HEK293T (cell line): ENCODE results near the gene MARF1.
"Not testable (repeated sequence)": the region's sequence is repeated elsewhere in the genome, so short reads cannot be mapped to it uniquely, and the experiment has no call there.

Experiments used
- CTCF ChIA-PET: fragments of 350-600 bp; formaldehyde crosslinking; extraction: SDS; loops from one replicate; lab custom pipeline; 2021; ENCODE audit warnings: antibody characterized with exemption, inconsistent platforms; lab: Yijun Ruan, JAX
- POLR2A ChIA-PET: fragments of 350-600 bp; formaldehyde crosslinking; extraction: SDS; loops from one replicate; lab custom pipeline; 2020; ENCODE audit warnings: antibody characterized with exemption, inconsistent platforms; lab: Yijun Ruan, JAX
- DNase-seq: peaks from one replicate; pipeline ENCODE4 v3.0.0; 2012; ENCODE audit warnings: mixed read lengths; ENCODE audit errors: extremely low spot score
- ARNT ChIP-seq: fragments of 450-650 bp; IDR thresholded peaks from 2 replicates; pipeline ENCODE4 v1.6.1; 2017; ENCODE audit warnings: mild to moderate bottlenecking
- BHLHE40 ChIP-seq: fragments of 450-650 bp; IDR thresholded peaks from 2 replicates; pipeline ENCODE4 v1.6.1; 2016; ENCODE audit warnings: mild to moderate bottlenecking, moderate library complexity, borderline replicate concordance
- CTBP1 ChIP-seq: fragments of 450-650 bp; IDR thresholded peaks from 2 replicates; pipeline ENCODE4 v1.6.1; 2016; ENCODE audit warnings: borderline replicate concordance
- ELF4 ChIP-seq: fragments of 450-650 bp; IDR thresholded peaks from 2 replicates; pipeline ENCODE4 v1.6.1; 2017; ENCODE audit warnings: antibody characterized with exemption
- FOXA1 ChIP-seq: fragments of 450-650 bp; IDR thresholded peaks from 2 replicates; pipeline ENCODE4 v1.6.1; 2016; ENCODE audit warnings: mild to moderate bottlenecking
- FOXK2 ChIP-seq: fragments of 450-650 bp; IDR thresholded peaks from 2 replicates; pipeline ENCODE4 v1.6.1; 2016; ENCODE audit warnings: mild to moderate bottlenecking
- FOXM1 ChIP-seq: fragments of 450-650 bp; IDR thresholded peaks from 2 replicates; pipeline ENCODE4 v1.6.1; 2017; ENCODE audit warnings: mild to moderate bottlenecking, borderline replicate concordance
- HDGF ChIP-seq: fragments of 450-650 bp; IDR thresholded peaks from 2 replicates; pipeline ENCODE4 v1.6.1; 2017; ENCODE audit warnings: antibody characterized with exemption, borderline replicate concordance
- L3MBTL2 ChIP-seq: fragments of 450-650 bp; conservative IDR thresholded peaks from 2 replicates; pipeline ENCODE4 v1.6.1; 2016; ENCODE audit warnings: mild to moderate bottlenecking
- LEF1 ChIP-seq: fragments of 450-650 bp; IDR thresholded peaks from 2 replicates; pipeline ENCODE4 v1.6.1; 2017; ENCODE audit warnings: mild to moderate bottlenecking, borderline replicate concordance
- NFRKB ChIP-seq: fragments of 450-650 bp; IDR thresholded peaks from 2 replicates; pipeline ENCODE4 v1.6.1; 2016; ENCODE audit warnings: mild to moderate bottlenecking, moderate library complexity
- PKNOX1 ChIP-seq: fragments of 450-650 bp; IDR thresholded peaks from 2 replicates; pipeline ENCODE4 v1.6.1; 2016
- SP1 ChIP-seq: fragments of 450-650 bp; IDR thresholded peaks from 2 replicates; pipeline ENCODE4 v1.6.1; 2017
- SUZ12 ChIP-seq: fragments of 450-650 bp; IDR thresholded peaks from 2 replicates; pipeline ENCODE4 v1.6.1; 2016; ENCODE audit warnings: mild to moderate bottlenecking
- TARDBP ChIP-seq: fragments of 450-650 bp; IDR thresholded peaks from 2 replicates; pipeline ENCODE4 v1.6.1; 2016
- ZNF384 ChIP-seq: fragments of 450-650 bp; IDR thresholded peaks from 2 replicates; pipeline ENCODE4 v1.6.1; 2016

Gene MARF1

GRCh38 chr16:15665107-15665506, 22.2 kb upstream of the MARF1 start:
- POLR2A ChIA-PET = interaction anchor here (0.9 kb wide), 1 partner anchor 21 kb away, joined by 3 read pairs; no protein-coding TSS in a partner anchor
- CTCF ChIA-PET = interaction anchor here (0.7 kb wide), 1 partner anchor 20 kb away, joined by 3 read pairs; no protein-coding TSS in a partner anchor
- no peak for TF ChIP-seq HDGF
- TF ChIP-seq FOXM1 = no peak
- TF ChIP-seq FOXK2 = no peak
- TF ChIP-seq SUZ12 = no peak
- TF ChIP-seq ZNF384 = no peak
- no peak for TF ChIP-seq ELF4
- TF ChIP-seq SP1 = no peak
- no peak for TF ChIP-seq L3MBTL2
- no peak for TF ChIP-seq TARDBP
- no peak for TF ChIP-seq FOXA1
- no peak for TF ChIP-seq LEF1
- TF ChIP-seq BHLHE40 = no peak
- no peak for TF ChIP-seq NFRKB
- TF ChIP-seq CTBP1 = no peak
- TF ChIP-seq ARNT = no peak
- TF ChIP-seq PKNOX1 = no peak
- DNase-seq = no peak

- TF ChIP-seq ELF4 (no peak), CTBP1 (no peak), SP1 (no peak), PKNOX1 (no peak), TARDBP (no peak), BHLHE40 (no peak), SUZ12 (no peak), ARNT (no peak), LEF1 (no peak), ZNF384 (no peak), FOXM1 (no peak), NFRKB (no peak)
- CTCF ChIA-PET = no interaction called here
- DNase-seq = no peak
- POLR2A ChIA-PET = interaction anchor here (1.2 kb wide), 1 partner anchor 9 kb away, joined by 3 read pairs; no protein-coding TSS in a partner anchor
These were observed 17.2 kb upstream of the MARF1 start for GRCh38 chr16:15660203-15660601.

GRCh38 chr16:15658556-15658955, 15.6 kb upstream of the MARF1 start:
- TF ChIP-seq ZNF384 (no peak), SUZ12 (no peak), L3MBTL2 (no peak), FOXK2 (no peak), PKNOX1 (no peak), HDGF (no peak), ELF4 (no peak), SP1 (no peak), NFRKB (no peak), FOXA1 (no peak), ARNT (no peak), BHLHE40 (no peak), LEF1 (no peak), TARDBP (no peak), CTBP1 (no peak), FOXM1 (no peak)
- ChIA-PET CTCF (no interaction called here), POLR2A (interaction anchor here (0.6 kb wide), 1 partner anchor 16 kb away, joined by 3 read pairs; the partner anchor contains the start of gene MARF1)
- no peak for DNase-seq

GRCh38 chr16:15658149-15658548, 15.2 kb upstream of the MARF1 start:
- TF ChIP-seq FOXA1 (no peak), SUZ12 (no peak), HDGF (no peak), CTBP1 (no peak), L3MBTL2 (no peak), PKNOX1 (no peak), SP1 (no peak), BHLHE40 (no peak), FOXK2 (no peak), ARNT (no peak), LEF1 (no peak), NFRKB (no peak), TARDBP (no peak), ZNF384 (no peak), ELF4 (no peak), FOXM1 (no peak)
- DNase-seq = no peak
- POLR2A ChIA-PET = interaction anchor here (0.6 kb wide), 1 partner anchor 15 kb away, joined by 3 read pairs; the partner anchor contains the start of gene MARF1
- CTCF ChIA-PET = no interaction called here

- CTCF ChIA-PET, POLR2A ChIA-PET, DNase-seq: not testable (repeated sequence)
These were observed 12.6 kb upstream of the MARF1 start for GRCh38 chr16:15655561-15655960.
